NCI-H345 treated with DMSO at 0.1 percent for 48 hours (cell line): ENCODE measurements around the gene NFKBIL1.

Source experiments
- DNase-seq: peaks from one replicate; lab custom pipeline; 2025; ENCODE audit not compliant: unreplicated experiment; lab: John Stamatoyannopoulos, UW

NFKBIL1 gene

DNA sequence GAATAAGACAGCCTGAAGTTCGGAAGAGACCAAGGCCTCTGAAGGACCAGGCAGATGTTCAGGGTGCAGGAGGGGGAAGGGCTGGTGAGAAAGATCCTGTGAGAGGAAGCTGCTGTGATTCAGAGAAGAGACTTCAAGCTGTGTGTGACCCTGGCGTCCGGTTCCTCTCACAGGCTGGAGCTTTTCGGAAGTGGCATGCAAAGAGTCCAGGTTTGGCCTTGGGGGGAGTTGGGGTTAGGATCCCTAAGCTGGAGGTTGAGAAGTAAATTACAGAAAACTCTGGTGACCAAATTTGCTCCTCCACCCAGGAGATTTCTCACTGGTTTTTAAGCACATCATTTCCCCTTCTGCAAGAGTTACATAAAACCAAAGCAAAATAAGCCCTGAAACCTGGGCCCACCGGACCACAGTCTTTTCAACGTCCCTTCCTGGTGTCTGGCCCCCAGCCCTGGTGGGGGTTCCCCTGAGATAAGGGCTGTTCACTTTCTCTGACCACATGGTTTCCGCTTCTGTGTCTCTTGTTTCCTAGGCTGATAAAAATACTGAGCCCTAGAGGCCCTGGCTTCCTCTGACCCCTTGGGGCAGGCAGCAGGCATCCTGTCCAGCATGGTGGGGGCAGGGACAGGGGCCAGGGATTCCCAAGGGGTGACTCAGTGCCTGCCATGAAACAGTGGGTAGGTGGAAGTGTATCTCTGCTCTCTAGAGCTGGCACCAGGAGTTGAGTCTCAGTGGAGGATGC is 12.7 kb downstream of the NFKBIL1 start:
- DNase-seq: no peak

DNA sequence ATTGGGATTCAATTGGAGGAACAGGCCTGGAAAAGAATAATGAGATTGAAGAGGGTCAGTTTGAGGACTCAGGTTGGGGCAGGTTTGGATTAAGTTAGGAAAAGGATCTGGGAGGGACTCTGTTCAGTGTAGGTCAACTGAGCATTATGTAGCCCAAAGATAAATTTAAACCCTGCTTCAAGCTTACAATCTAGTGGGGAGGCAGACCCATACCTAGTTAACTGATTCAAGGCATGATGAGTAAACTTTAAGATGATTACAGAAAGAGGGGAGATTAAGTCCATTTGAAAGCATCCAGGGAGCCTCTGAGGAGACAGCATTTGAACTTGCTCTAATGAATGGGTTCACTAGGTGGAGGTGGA is 13.3 kb downstream of the NFKBIL1 start:
- DNase-seq: no peak

DNA sequence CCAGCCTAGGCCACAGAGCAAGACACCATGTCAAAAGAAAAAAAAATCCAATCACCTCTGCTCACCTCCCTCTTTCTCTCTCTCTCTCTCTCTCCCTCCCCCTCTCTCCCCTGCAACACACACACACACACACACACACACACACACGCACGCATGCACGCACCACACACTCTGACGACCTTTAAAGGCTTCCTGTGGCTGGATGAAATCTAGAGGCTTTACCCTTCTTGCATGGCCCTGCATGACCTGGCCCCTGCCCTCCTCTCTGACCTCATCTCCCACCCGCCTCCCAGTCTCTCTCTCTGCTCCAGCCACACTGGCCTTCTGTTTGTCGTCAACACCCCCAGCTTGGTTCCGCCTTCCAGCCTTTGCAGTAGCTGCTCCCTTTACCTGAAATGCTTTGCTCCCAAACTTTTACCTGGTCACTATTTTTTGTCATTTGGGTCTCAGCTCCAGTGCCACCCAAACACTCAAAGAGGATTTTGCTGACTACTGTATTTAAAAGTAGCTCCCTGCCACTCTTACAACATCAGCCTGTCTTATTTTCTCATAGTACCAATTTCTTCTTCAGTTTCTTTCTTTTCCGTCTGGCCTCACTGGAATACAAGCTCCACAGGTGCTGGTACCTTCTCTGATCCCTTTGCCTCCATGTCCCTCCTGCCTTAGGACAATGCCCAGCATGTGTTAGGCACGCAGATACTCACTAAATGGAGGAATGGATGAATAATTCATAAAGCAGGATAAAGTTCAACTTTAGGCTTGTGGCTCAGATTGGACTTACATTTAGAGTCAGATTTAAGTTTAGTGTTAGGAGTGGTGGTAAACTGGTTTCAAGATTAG is 20.3 kb downstream of the NFKBIL1 start:
- no peak for DNase-seq

DNA sequence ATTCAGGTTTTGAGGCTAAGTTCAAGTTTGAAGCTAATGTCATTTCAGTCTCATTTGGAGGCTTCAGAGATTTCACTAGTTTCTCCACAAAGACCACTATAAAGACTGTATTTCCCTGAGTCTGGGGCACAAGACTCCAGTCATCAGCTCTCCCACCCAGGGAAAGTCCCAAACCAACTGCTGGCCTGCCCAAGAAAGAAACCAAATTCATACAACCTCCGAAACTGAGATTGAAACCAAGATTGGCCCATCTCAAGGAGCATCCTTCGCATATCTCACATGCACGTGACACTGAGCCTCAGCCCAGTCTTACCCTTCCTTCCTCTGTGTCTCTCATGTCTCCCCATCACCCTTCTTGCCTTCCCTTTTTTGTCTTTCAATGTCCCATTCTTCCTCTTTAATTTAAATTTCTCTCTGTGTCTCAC is 21.1 kb downstream of the NFKBIL1 start:
- DNase-seq: no peak

DNA sequence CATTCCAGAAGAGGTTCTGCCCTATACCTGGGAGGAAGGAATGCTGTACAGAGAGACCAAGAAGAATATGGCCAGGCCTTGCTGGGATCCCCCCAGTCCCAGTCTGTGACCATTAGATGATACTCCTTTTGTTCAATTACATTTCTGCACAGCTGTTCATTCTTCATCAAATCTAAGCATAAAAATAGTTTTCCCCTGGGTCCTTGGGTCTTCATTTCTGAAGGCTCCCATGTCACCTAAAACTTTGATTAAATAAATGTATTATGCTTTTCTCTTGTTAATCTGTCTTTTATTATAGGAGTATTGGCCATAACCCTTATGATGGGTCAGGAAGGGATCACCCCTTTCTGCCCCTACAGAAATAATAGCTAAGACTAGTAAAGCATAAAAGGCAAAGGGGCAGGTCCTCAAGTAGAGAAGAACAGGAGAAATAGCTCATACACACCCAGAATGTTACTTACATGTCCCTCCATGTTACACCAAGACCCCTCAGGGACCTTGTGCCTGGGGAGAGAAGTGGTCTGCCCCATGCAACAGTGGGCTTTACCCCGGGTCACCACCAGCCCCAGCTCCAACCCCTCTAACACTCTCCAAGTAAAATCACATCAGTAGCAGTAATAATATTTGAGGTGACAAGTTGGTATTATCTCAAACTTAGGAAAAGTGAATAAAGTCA is 22.6 kb downstream of the NFKBIL1 start:
- no peak for DNase-seq

DNA sequence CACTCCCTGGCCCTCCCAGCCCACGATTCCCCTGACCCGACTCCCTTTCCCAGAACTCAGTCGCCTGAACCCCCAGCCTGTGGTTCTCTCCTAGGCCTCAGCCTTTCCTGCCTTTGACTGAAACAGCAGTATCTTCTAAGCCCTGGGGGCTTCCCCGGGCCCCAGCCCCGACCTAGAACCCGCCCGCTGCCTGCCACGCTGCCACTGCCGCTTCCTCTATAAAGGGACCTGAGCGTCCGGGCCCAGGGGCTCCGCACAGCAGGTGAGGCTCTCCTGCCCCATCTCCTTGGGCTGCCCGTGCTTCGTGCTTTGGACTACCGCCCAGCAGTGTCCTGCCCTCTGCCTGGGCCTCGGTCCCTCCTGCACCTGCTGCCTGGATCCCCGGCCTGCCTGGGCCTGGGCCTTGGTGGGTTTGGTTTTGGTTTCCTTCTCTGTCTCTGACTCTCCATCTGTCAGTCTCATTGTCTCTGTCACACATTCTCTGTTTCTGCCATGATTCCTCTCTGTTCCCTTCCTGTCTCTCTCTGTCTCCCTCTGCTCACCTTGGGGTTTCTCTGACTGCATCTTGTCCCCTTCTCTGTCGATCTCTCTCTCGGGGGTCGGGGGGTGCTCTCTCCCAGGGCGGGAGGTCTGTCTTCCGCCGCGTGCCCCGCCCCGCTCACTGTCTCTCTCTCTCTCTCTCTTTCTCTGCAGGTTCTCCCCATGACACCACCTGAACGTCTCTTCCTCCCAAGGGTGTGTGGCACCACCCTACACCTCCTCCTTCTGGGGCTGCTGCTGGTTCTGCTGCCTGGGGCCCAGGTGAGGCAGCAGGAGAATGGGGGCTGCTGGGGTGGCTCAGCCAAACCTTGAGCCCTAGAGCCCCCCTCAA is 24.9 kb downstream of the NFKBIL1 start, which contains the start of gene LTA:
LTA (plus strand) TSS at position 249 of the 871 bp plus-strand sequence; CDS start at position 703, 454 bp downstream.
- no peak for DNase-seq

DNA sequence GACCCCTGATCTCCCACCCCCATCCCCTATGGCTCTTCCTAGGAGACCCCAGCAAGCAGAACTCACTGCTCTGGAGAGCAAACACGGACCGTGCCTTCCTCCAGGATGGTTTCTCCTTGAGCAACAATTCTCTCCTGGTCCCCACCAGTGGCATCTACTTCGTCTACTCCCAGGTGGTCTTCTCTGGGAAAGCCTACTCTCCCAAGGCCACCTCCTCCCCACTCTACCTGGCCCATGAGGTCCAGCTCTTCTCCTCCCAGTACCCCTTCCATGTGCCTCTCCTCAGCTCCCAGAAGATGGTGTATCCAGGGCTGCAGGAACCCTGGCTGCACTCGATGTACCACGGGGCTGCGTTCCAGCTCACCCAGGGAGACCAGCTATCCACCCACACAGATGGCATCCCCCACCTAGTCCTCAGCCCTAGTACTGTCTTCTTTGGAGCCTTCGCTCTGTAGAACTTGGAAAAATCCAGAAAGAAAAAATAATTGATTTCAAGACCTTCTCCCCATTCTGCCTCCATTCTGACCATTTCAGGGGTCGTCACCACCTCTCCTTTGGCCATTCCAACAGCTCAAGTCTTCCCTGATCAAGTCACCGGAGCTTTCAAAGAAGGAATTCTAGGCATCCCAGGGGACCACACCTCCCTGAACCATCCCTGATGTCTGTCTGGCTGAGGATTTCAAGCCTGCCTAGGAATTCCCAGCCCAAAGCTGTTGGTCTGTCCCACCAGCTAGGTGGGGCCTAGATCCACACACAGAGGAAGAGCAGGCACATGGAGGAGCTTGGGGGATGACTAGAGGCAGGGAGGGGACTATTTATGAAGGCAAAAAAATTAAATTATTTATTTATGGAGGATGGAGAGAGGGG is 26.1 kb downstream of the NFKBIL1 start:
- no peak for DNase-seq

DNA sequence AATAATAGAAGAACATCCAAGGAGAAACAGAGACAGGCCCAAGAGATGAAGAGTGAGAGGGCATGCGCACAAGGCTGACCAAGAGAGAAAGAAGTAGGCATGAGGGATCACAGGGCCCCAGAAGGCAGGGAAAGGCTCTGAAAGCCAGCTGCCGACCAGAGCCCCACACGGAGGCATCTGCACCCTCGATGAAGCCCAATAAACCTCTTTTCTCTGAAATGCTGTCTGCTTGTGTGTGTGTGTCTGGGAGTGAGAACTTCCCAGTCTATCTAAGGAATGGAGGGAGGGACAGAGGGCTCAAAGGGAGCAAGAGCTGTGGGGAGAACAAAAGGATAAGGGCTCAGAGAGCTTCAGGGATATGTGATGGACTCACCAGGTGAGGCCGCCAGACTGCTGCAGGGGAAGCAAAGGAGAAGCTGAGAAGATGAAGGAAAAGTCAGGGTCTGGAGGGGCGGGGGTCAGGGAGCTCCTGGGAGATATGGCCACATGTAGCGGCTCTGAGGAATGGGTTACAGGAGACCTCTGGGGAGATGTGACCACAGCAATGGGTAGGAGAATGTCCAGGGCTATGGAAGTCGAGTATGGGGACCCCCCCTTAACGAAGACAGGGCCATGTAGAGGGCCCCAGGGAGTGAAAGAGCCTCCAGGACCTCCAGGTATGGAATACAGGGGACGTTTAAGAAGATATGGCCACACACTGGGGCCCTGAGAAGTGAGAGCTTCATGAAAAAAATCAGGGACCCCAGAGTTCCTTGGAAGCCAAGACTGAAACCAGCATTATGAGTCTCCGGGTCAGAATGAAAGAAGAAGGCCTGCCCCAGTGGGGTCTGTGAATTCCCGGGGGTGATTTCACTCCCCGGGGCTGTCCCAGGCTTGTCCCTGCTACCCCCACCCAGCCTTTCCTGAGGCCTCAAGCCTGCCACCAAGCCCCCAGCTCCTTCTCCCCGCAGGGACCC is 27.0 kb downstream of the NFKBIL1 start:
- no peak for DNase-seq

DNA sequence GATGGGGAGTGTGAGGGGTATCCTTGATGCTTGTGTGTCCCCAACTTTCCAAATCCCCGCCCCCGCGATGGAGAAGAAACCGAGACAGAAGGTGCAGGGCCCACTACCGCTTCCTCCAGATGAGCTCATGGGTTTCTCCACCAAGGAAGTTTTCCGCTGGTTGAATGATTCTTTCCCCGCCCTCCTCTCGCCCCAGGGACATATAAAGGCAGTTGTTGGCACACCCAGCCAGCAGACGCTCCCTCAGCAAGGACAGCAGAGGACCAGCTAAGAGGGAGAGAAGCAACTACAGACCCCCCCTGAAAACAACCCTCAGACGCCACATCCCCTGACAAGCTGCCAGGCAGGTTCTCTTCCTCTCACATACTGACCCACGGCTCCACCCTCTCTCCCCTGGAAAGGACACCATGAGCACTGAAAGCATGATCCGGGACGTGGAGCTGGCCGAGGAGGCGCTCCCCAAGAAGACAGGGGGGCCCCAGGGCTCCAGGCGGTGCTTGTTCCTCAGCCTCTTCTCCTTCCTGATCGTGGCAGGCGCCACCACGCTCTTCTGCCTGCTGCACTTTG is 28.0 kb downstream of the NFKBIL1 start, which contains the start of gene TNF:
TNF (plus strand) TSS at position 231 of the 567 bp plus-strand sequence; CDS start at position 408, 177 bp downstream.
- DNase-seq: no peak

DNA sequence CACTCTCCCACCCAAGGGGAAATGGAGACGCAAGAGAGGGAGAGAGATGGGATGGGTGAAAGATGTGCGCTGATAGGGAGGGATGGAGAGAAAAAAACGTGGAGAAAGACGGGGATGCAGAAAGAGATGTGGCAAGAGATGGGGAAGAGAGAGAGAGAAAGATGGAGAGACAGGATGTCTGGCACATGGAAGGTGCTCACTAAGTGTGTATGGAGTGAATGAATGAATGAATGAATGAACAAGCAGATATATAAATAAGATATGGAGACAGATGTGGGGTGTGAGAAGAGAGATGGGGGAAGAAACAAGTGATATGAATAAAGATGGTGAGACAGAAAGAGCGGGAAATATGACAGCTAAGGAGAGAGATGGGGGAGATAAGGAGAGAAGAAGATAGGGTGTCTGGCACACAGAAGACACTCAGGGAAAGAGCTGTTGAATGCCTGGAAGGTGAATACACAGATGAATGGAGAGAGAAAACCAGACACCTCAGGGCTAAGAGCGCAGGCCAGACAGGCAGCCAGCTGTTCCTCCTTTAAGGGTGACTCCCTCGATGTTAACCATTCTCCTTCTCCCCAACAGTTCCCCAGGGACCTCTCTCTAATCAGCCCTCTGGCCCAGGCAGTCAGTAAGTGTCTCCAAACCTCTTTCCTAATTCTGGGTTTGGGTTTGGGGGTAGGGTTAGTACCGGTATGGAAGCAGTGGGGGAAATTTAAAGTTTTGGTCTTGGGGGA is 28.7 kb downstream of the NFKBIL1 start:
- no peak for DNase-seq

DNA sequence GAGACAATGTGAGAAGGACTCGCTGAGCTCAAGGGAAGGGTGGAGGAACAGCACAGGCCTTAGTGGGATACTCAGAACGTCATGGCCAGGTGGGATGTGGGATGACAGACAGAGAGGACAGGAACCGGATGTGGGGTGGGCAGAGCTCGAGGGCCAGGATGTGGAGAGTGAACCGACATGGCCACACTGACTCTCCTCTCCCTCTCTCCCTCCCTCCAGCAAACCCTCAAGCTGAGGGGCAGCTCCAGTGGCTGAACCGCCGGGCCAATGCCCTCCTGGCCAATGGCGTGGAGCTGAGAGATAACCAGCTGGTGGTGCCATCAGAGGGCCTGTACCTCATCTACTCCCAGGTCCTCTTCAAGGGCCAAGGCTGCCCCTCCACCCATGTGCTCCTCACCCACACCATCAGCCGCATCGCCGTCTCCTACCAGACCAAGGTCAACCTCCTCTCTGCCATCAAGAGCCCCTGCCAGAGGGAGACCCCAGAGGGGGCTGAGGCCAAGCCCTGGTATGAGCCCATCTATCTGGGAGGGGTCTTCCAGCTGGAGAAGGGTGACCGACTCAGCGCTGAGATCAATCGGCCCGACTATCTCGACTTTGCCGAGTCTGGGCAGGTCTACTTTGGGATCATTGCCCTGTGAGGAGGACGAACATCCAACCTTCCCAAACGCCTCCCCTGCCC is 29.6 kb downstream of the NFKBIL1 start:
- no peak for DNase-seq

DNA sequence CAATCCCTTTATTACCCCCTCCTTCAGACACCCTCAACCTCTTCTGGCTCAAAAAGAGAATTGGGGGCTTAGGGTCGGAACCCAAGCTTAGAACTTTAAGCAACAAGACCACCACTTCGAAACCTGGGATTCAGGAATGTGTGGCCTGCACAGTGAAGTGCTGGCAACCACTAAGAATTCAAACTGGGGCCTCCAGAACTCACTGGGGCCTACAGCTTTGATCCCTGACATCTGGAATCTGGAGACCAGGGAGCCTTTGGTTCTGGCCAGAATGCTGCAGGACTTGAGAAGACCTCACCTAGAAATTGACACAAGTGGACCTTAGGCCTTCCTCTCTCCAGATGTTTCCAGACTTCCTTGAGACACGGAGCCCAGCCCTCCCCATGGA is 30.2 kb downstream of the NFKBIL1 start:
- DNase-seq: no peak

DNA sequence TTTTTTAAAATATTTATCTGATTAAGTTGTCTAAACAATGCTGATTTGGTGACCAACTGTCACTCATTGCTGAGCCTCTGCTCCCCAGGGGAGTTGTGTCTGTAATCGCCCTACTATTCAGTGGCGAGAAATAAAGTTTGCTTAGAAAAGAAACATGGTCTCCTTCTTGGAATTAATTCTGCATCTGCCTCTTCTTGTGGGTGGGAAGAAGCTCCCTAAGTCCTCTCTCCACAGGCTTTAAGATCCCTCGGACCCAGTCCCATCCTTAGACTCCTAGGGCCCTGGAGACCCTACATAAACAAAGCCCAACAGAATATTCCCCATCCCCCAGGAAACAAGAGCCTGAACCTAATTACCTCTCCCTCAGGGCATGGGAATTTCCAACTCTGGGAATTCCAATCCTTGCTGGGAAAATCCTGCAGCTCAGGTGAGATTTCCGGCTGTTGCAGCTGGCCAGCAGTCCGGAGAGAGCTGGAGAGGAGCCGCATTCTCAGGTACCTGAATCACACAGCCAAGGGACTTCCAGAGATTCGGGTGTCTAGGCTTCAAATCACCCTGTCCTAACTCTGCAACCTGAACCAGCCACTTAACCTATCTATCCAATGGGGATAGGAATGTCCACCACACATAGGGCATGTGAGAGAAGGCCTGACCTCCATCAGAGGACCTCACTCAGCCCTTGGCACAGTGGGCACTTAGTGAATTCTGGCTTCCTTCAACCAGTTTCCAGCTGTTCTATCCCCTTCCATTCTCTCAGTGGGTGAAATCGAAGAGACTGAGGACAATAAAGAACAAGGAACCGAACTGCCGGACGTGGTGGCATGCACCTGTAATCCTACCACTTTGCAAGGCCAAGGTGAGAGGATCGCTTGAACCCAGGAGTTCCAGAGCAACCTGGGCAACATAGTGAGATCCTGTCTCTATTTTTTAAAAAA is 31.0 kb downstream of the NFKBIL1 start:
- no peak for DNase-seq

DNA sequence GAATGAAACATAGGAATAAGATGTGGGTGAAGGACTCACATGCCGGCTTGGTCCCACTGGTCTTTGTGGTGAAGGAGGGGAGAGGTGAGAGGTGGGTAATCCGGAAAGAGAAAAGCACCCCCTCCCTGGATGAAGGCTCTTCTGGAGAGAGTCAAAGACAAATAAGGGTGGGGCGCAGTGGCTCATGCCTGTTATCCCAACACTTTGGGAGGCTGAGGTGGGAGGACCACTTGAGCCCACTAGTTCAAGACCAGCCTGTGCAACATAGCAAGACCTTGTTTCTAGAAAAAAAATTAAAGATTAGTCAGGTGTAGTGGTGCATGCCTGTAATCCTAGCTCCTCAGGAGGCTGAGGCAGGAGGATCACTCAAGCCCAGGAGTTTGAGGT is 31.7 kb downstream of the NFKBIL1 start:
- DNase-seq: no peak

DNA sequence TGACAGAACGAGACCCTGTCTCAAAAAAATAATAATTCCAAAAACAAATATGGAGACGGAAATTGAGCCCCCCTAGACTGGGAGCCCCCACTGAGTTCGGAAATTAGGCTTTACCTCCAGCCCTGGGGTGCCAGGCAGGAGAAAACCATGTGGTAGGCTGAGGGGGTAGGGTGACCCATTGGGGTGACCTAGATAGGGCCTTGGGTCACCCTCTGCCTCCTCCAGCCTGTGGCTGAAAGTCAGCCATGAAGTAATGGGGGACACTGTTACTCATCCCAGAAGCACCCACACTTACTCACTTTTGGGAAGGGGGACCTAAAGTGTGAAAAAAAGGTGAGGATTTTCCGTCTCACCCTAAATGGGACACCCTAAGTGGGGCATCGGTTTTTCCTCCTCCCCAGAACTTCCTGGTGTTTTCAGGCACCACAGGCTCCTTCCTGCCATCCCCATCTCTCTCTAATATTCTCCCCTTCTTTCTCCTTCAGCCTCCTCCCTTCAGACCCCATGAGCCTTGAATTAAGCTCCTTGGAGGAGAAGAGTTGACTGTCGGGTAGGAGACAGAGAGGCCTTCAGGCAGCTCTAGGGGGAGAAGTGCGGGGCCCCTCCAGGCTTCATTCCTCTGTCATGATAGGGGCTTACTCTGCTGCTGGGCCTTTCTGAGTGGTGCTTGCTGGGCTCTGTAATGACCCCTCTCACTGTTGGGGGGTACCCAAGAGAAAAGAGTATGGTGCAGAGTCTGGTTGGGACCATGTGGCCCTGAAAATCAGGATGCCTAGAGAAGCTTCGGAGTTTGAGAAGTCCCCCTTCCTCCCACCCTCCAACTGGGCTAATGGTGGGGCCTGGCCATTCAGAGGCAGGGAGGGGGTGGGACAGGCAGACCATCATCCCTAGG is 32.4 kb downstream of the NFKBIL1 start:
- DNase-seq: no peak
